SU-DHL-6 (cell line): ENCODE results near the gene SDCCAG8.
A peak's percentile ranks its signal among the peaks of the same experiment; 100 is the strongest.

Source experiments
- H2AFZ ChIP-seq: fragments of 200-600 bp; sonication (generic); 2 replicates; pipeline ENCODE4 v1.6.1; 2014; ENCODE audit warnings: low read depth, mild to moderate bottlenecking, moderate library complexity, mixed read lengths, antibody characterized with exemption, low read length; ENCODE audit not compliant: severe bottlenecking
- H3F3A ChIP-seq: fragments of 200-600 bp; shearing (Covaris generic); 2 replicates; pipeline ENCODE4 v1.6.0; 2016; ENCODE audit warnings: antibody characterized with exemption, mild to moderate bottlenecking; ENCODE audit not compliant: insufficient read depth
- H3K27ac ChIP-seq: fragments of 200-600 bp; sonication (generic); 2 replicates; pipeline ENCODE4 v1.5.1; 2016; ENCODE audit warnings: low read depth, mild to moderate bottlenecking, low read length, moderate library complexity, mixed read lengths
- H3K27me3 ChIP-seq: fragments of 200-600 bp; sonication (generic), shearing (Covaris generic); 2 replicates; pipeline ENCODE4 v1.6.0; 2014; ENCODE audit warnings: mild to moderate bottlenecking, low read length
- H3K36me3 ChIP-seq: fragments of 200-600 bp; sonication (generic); 2 replicates; pipeline ENCODE4 v1.6.1; 2014; ENCODE audit warnings: mild to moderate bottlenecking, low read length, mixed read lengths
- H3K4me2 ChIP-seq: fragments of 300-600, 200-600 bp; shearing (Covaris generic), sonication (generic); 2 replicates; pipeline ENCODE4 v1.6.0; 2014; ENCODE audit warnings: low read length, low read depth, mild to moderate bottlenecking; ENCODE audit not compliant: poor library complexity, severe bottlenecking
- H3K4me3 ChIP-seq: fragments of 200-600 bp; sonication (generic); 2 replicates; pipeline ENCODE4 v1.5.1; 2014; ENCODE audit warnings: antibody characterized with exemption, low read length, mild to moderate bottlenecking, mixed read lengths; ENCODE audit not compliant: insufficient read depth, poor library complexity, severe bottlenecking
- H3K79me2 ChIP-seq: fragments of 200-600 bp; sonication (generic); 2 replicates; pipeline ENCODE4 v1.6.1; 2014; ENCODE audit warnings: mild to moderate bottlenecking, low read length, moderate library complexity; ENCODE audit not compliant: insufficient read depth
- H3K9ac ChIP-seq: fragments of 200-600 bp; sonication (generic); 2 replicates; pipeline ENCODE4 v1.7.0; 2014; ENCODE audit warnings: mild to moderate bottlenecking, low read length
- H3K9me2 ChIP-seq: fragments of 200-600 bp; sonication (generic); replicated peaks from 2 replicates; pipeline ENCODE4 v1.6.1; 2014; ENCODE audit warnings: low read length; ENCODE audit not compliant: insufficient read depth
- H3K9me3 ChIP-seq: fragments of 200-600 bp; sonication (generic); 2 replicates; pipeline ENCODE4 v1.6.1; 2014; ENCODE audit warnings: low read length, mixed read lengths; ENCODE audit not compliant: insufficient read depth
- H4K20me1 ChIP-seq: fragments of 200-600 bp; sonication (generic); 2 replicates; pipeline ENCODE4 v1.6.1; 2014; ENCODE audit warnings: low read depth, mild to moderate bottlenecking, antibody characterized with exemption, low read length, moderate library complexity, mixed read lengths
- EZH2phosphoT487 ChIP-seq: fragments of 200-600 bp; sonication (generic), shearing (Covaris generic); conservative IDR thresholded peaks from 2 replicates; pipeline ENCODE4 v1.6.1; 2018; ENCODE audit warnings: mild to moderate bottlenecking, antibody characterized with exemption, low read length, moderate library complexity, mixed read lengths
- TF ChIP-seq, protein P1 (sequence below): fragments of 200-600 bp; sonication (generic); IDR thresholded peaks from one replicate; pipeline ENCODE4 v1.5.1; 2017; ENCODE audit warnings: antibody characterized with exemption, mild to moderate bottlenecking, low read length, moderate library complexity; ENCODE audit not compliant: insufficient read depth, poor library complexity, severe bottlenecking

Gene SDCCAG8

DNA sequence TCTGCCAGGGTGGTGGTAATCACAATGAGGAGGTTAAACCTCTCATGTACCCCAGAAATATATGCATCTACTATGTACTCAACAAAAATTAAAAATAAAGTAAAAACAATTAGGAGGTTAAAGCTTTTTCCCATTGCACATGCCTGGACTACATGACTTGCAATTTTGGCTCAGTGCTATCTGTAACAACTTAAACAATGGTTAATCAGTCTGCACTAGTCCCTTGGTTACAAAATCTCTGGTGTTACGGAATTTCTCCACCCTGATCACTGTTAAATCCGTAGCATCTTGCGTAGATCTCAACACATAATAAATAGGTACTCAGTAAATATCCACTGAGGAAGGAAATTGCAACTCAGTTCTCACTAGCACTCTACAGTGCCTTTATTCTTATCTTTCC is 66.5 kb downstream of the SDCCAG8 start:
- Histone ChIP-seq H3K9me3 (no peaks in the 10 kb centered on the region), H3K4me2 (no peak overlapping the region), H3F3A (no peaks in the 10 kb centered on the region), H4K20me1 (no peaks in the 10 kb centered on the region), H3K36me3 (no peaks in the 10 kb centered on the region), H3K9ac (no peak overlapping the region), H3K4me3 (no peak overlapping the region), H3K27me3 (no peaks in the 10 kb centered on the region), H3K27ac (no peak overlapping the region), H3K9me2 (no peaks in the 10 kb centered on the region), H2AFZ (no peak overlapping the region), H3K79me2 (no peaks in the 10 kb centered on the region)
- TF ChIP-seq EZH2phosphoT487: no peak
- TF ChIP-seq, protein P1, sequence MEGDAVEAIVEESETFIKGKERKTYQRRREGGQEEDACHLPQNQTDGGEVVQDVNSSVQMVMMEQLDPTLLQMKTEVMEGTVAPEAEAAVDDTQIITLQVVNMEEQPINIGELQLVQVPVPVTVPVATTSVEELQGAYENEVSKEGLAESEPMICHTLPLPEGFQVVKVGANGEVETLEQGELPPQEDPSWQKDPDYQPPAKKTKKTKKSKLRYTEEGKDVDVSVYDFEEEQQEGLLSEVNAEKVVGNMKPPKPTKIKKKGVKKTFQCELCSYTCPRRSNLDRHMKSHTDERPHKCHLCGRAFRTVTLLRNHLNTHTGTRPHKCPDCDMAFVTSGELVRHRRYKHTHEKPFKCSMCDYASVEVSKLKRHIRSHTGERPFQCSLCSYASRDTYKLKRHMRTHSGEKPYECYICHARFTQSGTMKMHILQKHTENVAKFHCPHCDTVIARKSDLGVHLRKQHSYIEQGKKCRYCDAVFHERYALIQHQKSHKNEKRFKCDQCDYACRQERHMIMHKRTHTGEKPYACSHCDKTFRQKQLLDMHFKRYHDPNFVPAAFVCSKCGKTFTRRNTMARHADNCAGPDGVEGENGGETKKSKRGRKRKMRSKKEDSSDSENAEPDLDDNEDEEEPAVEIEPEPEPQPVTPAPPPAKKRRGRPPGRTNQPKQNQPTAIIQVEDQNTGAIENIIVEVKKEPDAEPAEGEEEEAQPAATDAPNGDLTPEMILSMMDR: no peak

DNA sequence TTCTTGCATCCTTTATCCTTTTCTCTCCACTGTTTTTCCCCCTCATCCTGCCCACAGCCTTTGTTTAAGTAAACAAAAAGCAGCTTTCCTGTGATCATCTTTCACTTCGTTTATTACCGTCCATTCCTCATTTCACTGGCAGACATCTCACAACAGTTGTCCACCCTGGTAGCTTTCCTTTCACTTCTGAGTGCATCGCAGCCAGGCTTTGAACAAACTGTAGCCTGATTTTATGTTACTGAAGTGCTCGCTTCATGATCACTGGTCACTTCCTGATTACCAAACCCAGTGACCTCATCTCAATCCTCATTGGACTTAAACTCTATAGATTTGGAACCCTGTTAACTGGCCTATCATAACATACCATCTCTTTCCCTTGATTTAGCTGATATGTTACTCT is 67.7 kb downstream of the SDCCAG8 start:
- no peak overlapping the region for H3K4me2 ChIP-seq
- no peak overlapping the region for H2AFZ ChIP-seq
- no peaks in the 10 kb centered on the region for H3K36me3 ChIP-seq

DNA sequence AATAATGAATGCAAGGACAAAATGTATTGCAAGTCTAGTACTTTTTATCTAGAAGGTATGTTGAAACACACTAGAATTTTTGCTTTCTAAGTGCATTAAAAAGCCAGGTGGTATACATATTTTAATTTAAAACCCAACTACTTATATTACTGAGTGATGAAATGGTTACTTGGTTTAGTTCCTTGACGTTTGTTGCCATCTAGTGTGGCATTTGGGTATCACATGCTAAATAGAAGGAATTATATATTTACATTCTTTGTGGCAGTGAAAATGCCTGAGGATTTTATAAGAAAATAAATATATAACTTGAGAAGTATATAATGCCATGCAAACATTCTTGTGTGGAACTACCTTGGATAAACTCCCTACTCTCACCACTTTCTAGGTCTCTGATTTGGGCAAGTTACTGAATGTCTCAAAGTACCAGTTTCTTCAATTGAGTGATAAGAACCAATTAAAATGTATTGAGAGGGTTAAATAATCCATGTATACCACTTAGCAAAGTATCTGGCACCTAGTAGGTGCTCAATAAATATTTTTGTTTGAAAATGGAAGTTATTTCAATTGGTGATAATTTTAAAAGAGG is 69.6 kb downstream of the SDCCAG8 start:
- Histone ChIP-seq H3K79me2 (no peaks in the 10 kb centered on the region), H3K9me2 (no peaks in the 10 kb centered on the region), H2AFZ (no peak overlapping the region), H3K36me3 (no peaks in the 10 kb centered on the region), H3K27me3 (no peaks in the 10 kb centered on the region), H3K9ac (no peak overlapping the region), H3F3A (no peaks in the 10 kb centered on the region), H3K9me3 (no peaks in the 10 kb centered on the region), H3K27ac (no peak overlapping the region), H4K20me1 (no peaks in the 10 kb centered on the region), H3K4me3 (no peak overlapping the region), H3K4me2 (no peak overlapping the region)
- TF ChIP-seq, protein P1: peak; percentile 56
- no peak for TF ChIP-seq EZH2phosphoT487

More for the DNA sequence above, 67.7 kb downstream of the SDCCAG8 start:
- Histone ChIP-seq H3K9me2 (no peaks in the 10 kb centered on the region), H3F3A (no peaks in the 10 kb centered on the region), H4K20me1 (no peaks in the 10 kb centered on the region), H3K79me2 (no peaks in the 10 kb centered on the region), H3K27ac (no peak overlapping the region), H3K27me3 (no peaks in the 10 kb centered on the region), H3K4me3 (no peak overlapping the region), H3K9ac (no peak overlapping the region), H3K9me3 (no peaks in the 10 kb centered on the region)
- TF ChIP-seq EZH2phosphoT487: no peak
- TF ChIP-seq, protein P1: no peak
